Measurements from ENCODE around the gene CAPZB.

Gene CAPZB

DNA sequence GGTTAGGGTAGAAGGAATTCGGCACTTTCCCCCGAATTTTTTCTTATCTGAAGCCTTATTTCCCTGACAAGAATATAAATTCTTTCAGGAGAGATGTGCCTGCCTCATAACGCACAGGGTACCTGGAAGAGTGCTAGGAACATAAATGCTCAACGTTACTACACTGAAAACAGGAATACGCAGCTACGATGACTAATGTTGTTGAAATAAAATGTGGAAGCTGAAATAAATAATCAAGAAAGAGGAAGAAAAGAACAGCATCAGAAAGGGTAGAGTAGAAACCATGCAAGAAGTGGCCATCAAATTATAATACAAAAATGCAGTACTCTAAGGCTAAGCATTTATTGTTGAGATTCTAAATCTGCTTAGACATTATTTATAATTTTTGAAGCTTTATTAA, 139.3 kb downstream of the CAPZB start:
- DNase-seq (ENCODE audit: low read depth), result no peak

DNA sequence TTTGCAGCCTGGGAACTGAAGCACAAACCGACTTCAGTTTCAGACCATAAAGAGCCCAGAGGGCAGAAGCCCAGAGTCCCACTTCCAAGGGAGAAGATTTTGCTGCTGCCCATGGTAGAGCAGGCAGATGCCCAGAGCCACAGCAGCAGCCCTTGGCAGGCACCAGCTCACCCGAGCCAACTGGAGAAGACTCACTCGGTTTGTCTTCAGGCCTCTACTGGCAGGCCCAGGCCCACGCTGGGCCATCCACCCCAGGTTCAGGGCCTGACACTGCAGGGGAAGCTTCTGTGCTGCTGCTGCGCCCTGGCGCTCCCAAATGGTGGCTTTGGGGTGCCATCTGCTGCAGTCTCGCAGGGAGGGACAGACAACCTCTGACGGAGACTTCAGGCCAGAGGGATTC, 139.9 kb downstream of the CAPZB start:
- no peak for DNase-seq (ENCODE audit: low read depth)

DNA sequence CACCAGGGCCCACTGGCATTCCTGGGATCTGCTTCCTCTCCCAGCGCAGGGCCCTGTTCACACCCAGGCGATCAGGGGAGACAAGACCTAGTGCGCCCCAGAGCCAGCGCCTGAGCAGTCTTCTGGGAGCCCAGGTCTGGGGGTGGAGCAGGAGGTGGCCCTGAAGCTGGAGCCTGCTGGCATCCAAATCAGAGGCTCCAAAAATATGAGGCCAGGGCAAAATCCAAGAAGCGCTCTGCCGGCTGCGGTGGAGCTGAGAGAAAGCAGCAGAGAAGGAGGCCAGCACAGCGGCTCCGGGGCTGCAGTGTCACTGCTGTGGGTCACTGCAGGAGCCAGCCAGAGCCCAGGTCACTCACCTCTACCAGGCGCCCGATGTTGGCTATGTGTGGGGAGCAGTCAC, 140.5 kb downstream of the CAPZB start:
- DNase-seq (ENCODE audit: low read depth), result no peak

DNA sequence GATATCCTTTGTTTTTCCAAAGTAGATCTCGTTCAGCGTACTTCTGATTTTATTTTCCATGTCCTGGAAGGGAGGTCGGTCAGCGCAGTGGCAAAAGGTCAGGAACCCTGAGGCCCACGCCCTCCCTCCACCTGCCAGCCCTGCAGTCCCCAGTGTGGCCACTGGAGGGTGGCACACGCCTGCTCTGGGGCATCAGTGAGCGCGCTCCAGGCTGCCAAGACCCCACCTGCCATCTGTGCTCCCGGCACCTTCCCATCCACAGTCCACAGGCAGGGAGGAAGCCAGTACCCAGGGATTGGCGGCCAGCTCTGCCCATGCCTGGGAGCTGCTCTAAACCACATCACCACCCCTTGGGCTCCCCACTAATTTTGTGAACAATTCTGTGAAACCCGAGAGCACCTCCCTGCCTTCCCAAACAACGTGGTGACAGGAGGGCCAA, 140.9 kb downstream of the CAPZB start:
- no peak for DNase-seq (ENCODE audit: low read depth)

DNA sequence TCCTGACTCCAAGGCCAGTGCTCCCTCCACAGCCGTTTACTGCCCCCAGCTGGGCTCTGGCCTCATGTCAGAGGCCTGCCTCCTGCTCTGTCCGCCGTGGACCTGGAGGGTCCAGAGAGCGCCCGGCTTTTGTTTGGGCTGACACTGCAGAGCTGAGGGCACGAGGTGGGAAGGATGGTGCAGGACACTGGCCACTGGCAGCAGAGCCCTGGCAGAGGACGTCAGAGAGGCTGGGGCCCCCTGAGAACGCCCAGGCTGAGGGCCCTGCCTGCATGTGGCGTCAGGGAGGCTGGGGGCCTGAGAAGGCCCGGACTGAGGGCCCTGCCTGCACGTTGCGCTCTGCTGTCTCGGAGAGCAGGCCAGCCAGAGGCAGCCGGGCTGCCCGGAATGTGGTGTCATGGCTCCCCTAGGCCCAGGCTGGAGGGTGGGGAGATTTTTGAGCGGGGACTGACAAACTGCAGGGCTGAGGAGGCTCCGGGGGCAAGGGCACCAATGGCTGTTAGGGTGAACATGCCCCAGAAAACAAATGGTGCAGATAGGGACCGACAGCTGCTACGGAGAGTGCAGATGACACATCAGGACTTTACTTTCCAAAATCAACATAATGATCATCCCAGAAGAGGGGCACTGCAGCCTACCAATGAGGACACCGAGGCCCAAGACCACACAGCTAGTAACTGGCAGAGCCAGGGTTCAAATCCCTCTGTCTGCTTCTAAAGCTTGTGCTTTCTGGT, 141.6 kb downstream of the CAPZB start:
- DNase-seq (ENCODE audit: low read depth), result no peak

DNA sequence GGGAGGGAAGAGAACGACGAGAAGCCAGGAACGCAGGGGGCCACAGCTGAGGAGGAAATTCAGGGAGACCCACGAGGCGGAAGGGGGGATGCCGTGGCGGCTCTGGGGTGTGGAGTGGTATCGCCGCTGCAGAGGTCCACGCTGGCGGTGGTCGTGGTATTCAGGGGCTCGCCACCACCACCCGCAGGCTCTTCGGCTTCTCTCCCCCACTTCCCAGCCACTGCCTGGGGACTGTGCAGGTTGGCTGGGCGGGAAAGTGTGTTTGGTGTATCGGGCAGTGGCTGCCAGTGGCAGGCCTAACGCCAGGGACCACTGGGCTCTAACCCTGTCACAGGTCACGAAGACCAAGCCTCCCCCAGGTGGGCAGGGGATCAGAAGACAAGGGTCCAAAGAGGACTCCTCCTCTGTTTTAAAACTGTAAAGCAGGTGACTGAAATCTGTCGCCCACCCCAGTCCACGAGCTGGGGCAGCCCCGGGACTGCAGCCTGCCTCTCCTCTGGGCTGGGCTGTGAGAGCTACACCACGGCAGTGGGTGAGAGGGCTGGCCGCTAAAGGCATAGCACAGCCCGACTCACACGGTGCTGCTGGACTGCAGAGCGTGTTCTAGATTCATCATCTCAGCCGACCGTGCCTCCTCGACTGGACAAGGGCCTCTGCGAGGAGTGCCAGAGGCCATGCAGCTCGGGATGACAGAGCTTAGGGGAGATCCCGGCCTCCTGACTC, 142.3 kb downstream of the CAPZB start:
- DNase-seq (ENCODE audit: low read depth), result no peak

DNA sequence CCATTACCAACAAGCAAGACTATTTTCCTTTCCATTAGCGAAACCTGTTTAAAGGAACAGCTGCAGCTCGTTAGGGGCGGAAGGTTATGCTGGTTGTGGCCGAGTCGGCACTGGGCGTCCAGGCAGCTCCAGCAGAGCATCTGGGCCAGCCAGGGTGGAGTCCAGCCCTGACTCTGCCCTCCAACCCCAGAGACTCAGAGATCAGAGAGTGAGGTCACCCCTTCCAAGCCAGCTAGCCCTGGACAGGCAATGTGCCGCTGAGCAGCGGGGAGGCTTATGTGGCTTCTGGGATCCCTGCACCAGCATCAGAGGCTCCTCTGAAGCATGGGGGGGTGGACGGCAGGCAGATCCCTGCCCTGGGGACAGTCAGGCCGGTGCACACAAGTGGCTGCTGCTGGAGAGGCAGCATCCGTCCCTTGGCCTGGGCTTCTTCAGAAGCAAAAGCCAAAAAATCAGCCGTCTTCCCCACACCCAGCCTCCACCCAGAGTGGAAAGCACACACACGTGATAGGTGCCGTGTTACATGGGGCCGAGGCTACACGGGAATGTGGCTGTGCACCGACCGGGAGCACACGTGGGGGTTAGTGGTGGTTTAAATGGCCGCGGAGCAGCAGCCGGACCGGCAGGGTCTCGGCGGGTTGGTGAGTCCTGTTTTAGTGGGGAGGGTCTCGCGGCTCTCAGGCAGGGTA, 143.1 kb downstream of the CAPZB start:
- no peak for DNase-seq (ENCODE audit: low read depth)

DNA sequence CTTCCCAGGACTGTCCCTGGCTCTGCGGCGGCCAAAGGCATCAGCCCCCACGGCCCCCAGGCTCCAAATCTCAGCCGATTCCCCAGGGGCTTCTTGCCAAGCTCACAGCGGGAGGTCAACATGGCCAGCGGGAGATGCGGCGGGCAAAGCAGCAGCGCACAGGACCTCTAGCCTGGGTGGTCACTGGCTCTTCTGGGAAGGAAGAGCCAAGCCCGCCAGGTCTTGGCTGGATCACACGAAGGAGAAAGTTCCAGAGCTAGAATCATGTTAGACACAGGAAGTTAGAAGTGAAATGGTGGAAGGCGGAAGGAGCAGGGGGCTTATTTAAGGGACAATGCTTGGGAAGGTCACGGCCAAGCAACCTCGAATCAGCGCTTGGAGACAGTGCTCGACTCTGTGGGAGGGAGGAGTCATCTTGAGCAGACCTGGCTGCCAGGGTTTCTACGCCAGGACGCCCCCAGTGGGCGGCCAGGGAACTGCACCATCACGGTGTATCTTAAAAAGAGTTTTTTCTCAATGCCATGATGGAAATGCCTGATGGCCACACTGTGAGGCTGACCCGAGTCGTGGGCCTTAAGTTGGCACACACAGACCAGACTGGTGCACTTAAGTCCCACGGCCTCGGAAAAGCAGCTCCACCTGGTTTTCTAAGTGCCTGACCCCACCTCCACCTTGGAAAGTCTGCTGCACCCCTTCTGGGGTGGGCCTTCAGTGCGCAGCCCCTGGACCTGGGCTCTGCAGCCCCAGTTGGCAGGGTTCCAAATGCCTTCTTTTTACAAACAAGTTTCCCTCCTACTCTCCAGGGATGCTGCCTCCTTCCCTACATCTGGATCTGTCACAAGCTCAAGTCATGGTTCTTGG, 143.9 kb downstream of the CAPZB start:
- DNase-seq (ENCODE audit: low read depth), result peak; percentile 72

DNA sequence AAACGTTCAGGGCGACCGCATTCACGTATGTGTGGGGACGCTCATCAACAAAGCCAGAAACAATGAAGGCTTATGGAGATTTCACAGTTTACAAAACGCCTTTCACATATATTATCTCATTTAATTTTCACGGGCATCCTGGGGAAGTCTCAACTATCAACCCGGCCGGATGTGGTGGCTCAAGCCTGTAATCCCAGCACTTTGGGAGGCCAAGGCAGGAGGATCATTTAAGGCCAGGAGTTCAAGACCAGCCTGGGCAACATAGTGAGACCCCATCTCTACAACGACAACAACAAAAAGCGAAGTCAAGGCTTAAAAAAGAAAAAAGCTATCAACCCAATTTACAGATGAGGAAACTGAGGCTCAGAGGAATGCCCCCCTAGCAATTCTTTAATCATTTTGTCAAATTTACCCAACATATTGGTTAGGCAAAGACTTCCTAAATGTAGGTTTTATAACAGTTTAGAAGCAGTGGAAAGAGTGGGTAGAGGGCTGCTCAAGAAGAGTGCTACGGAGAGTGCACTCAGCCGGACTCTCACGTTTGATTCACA, 144.9 kb downstream of the CAPZB start:
- no peak for DNase-seq (ENCODE audit: low read depth)

DNA sequence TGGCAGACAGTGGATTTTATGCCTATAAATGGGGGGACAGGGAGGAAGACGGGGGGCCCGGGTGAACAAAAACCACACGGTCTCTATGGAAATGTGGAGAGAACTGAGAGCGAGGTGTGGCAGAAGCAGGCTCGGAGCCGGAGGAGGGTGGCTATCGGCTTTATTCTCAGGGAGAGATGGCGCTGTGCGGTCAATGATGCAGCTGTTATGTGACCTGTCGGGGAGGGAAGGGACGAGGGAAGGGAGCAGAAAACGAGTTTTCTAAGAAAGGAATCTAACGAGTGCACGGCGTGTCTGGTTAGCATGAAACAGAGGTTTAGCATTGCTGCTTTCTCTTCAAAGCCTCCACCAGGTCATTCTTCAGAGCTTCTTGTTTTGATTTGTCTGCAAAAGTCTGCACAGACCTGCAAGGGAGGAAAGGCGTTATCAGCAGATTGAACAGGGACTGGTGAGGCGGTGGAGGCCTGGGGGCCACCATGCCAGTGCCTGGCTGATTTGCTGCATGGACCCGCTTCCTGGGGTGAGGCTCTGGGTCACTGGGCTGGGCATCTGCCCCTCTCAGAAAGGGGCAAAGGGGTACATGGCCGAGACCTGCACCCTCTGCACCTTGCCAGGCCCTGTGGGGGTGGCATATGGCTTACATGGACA, 146.0 kb downstream of the CAPZB start:
- no peak for DNase-seq (ENCODE audit: low read depth)

DNA sequence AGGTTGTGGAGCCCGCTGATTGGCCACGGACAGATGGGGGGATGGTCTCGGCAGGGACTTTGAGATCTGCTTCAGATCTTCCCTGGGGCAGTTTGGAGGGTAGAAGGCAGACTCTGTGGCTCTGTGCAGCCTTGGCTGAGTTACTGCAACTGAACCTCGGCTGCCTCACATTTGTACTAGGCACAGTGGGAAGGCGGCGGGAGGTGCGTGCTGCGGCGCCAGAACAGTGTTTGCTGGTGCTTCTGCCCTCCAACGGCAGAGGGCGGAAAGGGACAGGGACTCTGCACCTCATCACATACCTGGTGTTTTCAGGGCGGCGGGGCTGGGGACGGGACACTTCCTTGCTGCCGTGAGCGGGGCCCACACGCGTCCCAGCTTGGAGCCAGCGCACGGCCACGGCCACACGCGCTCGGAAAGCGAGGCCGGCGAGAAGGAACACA, 147.0 kb downstream of the CAPZB start:
- no peak for DNase-seq (ENCODE audit: low read depth)

DNA sequence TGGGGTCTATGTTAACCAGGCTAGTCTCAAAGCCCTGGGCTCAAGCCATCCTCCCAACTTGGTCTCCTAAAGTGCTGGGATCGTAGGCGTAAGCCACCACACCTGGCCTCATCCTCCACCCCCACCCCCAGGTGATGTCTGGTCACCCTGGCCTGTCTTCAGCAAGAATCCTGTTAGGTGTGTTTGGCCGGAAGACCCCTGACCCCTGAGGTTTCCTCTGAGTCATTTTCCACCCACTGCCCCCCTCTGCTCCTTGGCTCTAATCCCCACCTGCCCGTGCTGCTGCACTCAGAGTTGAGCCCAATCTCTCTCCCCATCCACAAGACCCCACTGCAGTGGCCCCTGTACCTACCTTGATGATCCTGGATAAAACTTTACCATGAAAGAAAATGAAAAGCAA, 148.1 kb downstream of the CAPZB start:
- DNase-seq (ENCODE audit: low read depth), result no peak

DNA sequence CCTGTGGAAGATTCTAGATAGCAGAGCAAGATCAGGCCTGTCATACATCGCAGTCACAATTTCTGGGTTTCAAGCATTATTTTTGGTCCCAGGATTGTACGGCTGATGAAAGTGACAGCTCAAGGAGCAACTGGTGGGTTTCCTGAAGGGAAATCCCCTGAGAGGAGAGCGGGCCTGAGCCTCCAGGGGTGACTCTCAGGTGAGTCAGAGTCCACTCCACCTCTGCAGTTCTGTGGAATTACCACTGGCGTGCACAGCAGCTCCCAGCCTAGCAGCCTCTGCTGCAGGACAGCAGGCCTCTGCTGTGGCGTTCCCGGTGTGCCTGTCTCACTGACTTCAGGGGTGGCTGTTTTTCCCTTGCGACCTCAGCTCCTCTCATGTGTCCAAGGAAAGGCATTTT, 148.8 kb downstream of the CAPZB start:
- DNase-seq (ENCODE audit: low read depth), result peak; percentile 38

DNA sequence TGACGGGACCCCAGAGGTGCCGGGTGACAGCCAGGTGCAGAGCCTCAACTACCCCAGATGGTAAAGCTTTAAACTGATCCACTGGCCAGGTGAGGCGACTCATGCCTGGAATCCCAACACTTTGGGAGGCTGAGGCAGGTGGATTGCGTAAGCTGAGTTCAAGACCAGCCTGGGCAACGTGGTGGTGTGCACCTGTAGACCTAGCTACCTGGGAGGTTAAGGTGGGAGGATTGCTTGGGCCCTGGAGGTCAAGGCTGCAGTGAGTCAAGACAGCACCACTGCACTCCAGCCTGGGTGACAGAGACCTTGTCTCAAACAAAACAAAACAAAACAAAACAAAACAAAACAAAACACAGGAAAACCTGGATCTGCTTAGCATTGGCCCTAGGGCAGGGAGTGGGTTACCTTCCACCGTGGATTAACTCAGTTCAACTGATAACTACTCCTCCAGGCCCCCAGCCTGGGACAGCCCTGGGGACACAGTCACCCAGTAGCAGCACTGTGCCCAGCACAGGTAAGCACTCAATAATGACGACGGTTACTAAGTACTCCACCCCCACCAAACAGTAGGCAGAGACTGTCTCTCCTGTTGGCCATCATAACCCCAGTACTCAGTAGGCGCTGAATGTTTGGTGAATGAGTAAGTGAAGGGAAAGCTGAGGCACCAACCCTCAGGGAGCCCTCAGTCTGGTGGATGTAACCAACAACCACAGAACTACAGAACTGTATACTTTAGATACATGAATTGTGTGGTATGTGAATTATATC, 151.6 kb downstream of the CAPZB start:
- no peak for DNase-seq (ENCODE audit: low read depth)

DNA sequence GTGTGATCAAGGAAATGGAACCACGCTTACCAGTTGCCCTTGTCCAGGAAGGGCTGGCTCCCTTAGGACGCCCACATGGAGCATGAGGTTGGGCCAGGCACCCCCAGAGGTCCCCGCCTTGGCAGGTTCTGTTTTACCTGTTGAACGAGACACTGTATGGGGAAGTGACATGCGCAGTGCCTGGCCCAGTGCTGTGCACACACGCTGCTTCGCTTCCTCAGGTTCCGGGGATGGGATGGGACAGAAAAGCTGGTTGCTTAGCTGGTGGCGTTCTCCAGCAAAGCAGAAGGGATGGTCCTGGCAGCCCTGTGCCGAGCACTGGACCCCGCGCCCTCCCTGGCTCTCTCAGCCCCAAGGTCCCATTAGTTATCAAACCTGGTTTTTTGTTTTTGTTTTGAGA, 152.5 kb downstream of the CAPZB start:
- no peak for DNase-seq (ENCODE audit: low read depth)

DNA sequence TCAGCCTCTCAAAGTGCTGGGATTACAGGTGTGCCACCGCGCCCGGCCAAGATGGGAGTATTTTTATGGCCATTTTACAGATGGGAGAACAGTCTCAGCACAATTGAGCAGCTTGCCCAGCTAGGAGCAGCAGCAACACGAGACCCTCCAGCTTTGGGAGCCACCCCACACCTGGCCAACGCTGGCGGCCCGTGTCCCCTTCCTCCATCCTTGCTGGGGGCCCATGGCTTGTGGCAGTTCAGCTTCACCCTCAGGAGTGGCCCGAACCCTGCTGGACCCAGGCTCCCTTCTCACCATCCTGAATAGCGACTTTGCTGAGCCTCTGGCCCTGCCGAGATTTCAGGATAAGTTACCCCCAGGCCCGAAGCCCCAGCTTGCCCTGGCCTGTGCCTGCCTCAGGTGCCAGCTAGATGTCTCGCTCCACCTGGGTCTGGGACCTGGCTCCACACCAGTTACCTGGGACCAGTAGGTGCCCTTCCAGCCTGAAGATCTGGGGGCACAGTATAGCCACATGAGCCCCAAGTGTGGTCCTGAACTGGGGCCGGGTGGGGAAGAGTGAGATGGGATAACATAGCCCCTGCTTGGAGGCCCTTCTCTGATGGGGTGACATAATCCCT, 154.0 kb downstream of the CAPZB start:
- no peak for DNase-seq (ENCODE audit: low read depth)

DNA sequence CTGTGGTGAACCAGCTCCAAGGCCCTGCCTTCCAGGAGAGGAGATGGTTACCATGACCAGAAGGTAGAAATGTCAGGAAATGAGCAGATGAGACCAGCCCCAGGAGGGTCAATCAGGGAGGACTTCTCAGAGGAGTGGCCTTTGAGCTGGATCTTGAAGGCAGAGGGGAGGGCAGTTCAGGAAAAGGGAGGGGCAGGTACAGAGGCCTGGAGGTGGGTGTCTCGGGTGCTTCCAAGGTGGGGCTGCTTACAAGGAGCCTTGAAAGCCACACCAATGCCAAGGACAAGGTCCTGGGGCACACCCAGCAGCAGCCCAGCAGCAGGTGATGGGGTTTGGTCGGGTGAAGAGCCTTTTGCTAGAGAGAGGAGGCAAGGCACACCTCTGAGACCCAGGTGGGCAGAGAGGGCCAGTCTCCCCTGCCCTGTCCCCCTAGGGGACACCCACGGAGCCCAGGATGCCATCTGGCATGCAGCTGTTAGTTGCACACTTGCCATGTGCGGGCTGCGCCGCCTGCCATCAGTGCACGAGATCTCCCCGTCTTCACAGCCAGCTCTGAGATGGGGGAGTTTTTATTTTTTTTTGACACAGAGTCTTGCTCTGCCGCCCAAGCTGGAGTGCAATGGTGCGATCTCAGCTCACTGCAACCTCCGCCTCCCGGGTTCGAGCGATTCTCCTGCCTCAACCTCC, 154.7 kb downstream of the CAPZB start:
- no peak for DNase-seq (ENCODE audit: low read depth)

DNA sequence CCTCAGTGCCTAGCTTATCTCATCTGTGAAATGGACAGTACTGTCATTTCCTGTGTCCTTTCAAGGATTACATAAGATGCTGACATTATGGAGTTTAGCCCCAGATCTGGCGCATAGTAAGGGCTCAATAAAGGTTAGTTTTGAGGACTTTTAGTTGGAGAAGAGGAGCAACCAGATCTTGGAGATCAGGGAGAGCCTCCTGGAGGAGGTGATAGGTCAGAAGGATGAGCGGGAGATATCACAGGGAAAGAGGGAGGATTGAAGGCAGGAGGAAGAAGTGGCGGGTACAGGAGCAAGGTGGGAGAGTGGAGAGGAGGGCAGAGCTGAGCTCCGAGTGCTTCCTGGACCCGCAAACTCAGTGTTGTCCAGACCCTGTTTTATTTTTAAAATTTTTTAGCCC, 155.7 kb downstream of the CAPZB start:
- DNase-seq (ENCODE audit: low read depth), result no peak

DNA sequence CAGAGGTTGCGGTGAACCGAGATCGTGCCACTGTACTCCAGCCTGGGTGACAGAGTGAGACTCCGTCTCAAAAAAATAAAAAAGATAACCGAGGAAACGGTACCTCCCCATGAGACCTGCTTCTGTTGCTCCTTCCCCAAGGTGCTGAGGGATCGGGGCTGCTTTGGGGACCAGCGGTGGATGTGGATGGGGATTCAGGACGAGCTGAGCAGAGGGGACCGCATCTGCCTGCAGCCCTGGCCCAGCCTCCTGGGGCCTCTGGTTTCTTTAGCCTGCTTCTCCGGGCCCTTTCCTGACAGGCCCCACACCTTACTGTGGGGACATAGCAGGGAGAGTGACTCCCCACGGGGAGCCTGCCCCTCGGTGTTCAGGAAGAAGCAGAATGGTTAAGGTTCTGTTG, 156.2 kb downstream of the CAPZB start:
- no peak for DNase-seq (ENCODE audit: low read depth)

DNA sequence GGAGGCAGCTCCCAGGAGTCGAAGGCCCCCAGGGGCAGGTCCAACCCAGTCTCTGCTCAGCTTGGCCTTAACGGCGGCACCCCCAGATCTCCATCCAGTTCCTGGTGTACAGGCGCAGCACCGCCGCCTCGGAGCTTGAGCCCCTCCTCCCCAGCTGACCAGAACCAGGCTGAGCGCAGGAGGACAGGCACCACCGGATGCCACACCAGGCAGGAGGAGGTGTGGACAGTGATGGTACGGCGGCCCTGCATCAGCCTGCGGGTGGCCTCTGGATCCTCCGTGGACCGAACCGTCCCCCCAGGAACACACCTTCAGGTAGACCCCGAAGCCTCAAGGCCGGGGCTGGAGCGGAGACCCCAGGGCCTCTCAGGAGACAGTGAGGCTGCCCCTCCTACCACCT, 156.9 kb downstream of the CAPZB start:
- no peak for DNase-seq (ENCODE audit: low read depth)

Data from iris pigment epithelial cell (primary cell).